GM18505 (cell line): ENCODE results near the gene HMX1.

Experiments
- ATAC-seq: cut with Tn5 transposase; IDR thresholded peaks from one replicate; pipeline ENCODE4 v1.9.1; 2021; ENCODE audit not compliant: unreplicated experiment
- POLR2A ChIP-seq: IDR thresholded peaks from 4 replicates; pipeline ENCODE4 v1.6.1; 2011; ENCODE audit warnings: borderline replicate concordance; ENCODE audit not compliant: insufficient read depth, insufficient read length; ENCODE audit errors: extremely low read depth

HMX1 gene

DNA sequence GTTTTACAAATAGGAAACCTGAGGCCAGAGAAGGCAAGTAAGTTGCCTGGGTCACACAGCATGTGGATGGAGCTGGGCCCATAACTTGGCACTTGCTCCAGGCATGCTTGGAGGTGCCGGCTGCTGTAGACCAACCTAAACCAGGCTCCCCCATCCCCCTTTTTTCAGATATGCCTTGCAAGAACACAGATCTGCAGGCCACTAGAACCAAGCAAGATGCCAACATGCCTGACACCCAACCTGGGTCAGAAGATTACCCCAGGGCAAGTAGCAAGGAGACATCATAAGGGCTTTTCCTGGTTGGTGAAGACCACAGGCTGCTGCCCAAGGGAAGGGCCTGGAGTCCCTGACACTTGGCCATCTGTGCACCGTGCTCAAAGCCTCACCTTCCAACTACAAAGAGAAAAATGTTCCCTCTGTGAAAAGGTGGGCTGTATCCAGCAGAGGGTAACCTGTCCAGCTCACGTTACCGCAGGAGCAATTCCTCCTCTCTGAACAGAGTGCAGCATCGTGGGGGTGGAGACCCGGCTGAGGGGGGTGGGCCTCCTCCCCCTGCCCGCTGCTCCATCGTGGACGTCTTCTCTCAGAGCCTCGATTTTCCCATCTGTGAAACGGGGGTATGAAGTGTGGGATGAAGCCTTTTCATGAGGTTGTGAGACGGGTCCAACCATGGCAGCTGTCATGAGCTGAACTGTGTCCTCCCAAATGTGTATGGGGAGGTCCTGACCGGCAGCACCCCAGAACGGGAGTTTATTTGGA, 23.0 kb downstream of the HMX1 start:
- no peak for TF ChIP-seq POLR2A
- no peak for ATAC-seq

DNA sequence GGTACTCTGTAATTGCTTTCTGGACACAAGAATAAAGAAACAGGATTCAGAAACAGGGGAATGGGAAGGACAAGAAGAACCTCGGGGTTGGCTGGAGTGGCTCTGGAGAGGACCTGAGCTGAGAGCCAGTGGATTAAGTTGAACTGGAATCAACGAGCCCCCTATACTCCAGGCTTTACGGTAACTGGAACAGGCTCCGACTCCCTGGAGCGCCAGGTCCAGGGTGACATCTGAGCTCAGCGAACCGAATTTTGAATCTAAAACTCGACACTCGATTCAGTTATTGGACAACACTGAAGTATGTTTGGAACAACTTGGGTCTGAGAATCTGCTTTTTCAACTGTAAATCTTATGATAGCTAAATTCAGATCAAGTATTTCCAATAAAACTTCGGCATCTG, 23.9 kb downstream of the HMX1 start:
- no peak for TF ChIP-seq POLR2A
- ATAC-seq: no peak

DNA sequence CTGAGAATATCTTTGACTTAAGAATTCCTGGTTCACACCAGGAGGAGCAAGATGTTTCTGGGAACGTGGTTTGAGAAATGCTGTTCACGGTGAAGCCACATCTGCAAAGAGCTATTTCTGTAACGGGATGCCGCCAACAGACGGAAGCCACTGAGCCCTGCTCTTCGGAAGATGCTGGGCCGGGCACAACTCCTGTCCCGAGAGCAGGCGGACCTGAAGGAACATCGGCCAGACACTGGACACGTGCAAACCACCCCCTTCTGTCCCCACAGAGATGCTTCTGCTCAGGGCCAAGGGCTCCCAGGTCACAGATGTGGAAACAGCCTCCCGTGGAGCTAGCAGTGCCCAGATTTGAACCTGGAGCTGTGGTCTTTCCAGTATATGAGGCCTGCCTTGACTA, 24.3 kb downstream of the HMX1 start:
- no peak for ATAC-seq

DNA sequence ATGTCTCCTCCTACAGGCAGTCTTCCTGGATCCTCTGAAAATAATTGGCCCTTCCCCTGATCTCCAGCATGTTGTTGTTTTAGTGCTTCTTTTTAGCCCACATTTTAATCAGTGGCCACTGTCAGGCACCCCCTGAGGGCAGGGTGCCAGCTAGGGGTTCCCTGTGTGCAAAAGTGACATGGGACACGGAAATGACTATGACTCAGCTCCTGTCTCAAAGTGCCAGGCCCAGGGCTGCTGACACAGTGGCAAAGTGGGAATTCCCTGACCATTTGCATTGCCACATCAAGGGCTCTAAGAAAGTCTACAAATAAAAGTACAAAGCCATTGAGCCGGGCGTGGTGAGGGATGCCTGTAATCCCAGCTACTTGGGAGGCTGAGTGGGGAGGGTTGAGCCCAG, 24.8 kb downstream of the HMX1 start:
- TF ChIP-seq POLR2A: no peak
- no peak for ATAC-seq

More for the DNA sequence above, 24.3 kb downstream of the HMX1 start:
- TF ChIP-seq POLR2A: no peak

DNA sequence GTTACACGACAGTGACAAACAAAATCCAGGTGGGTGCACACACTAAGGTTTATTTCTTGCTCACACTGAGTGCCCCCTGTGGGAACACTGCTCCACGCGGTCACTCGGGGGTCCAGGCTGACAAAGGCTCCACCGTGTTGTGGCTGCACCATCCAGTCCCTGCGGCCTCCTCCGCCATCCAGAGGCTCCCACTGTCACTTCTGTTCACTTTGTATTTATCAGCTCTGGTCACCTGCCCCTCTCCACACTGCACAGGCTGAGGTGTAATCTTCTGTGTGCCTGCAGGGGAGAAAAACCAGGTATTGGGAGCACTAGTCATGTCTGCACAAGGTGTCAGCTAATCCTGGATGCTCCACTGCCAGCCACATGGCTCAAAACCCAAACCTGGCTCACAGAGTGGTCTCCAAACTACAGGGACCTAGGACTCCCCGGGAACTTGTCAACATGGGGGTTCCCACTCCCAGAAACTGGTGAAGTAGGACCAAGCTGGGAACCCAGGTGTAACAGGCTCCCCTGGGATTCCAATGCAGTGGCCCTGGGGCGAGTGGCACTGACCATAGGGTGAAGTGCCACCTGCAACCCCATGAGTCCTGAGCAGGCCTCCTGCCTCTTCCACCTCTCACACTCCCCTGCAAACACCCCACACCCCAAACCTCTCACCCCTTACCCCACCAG, 25.5 kb downstream of the HMX1 start:
- ATAC-seq: no peak

DNA sequence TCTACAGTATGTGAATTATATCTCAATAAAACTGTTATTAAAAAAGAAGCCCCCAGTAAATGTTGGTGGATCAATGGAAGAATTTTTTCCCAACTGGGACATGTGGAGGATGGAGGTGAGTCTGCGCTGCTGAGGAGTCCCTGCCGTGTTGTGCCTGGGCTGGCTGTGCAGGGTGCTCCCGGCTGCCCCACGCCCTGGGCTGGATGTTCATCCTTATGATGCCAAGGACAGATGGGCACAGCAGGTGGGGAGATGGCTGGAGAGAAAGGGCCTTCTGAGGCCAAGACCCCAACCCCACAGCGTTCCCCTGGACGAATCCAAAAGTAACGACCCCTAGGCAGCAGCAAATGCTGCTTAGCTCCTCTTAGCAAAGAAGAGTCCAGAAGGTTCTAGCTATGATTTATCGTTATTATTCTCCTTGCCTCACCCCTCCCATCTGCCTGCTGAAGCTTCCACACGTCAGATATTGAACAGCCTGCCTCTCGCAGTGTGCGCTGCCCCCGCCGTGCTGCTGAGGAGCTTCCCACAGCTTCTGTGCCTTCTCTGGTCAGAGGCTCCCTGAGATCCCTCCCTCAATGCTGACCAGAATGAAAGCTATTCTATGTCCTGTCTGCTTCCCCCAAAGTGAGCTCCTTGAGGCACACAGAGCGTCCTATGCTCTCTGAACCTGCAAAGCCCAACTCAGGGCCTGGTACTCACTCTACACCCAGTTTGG, 26.5 kb downstream of the HMX1 start:
- no peak for ATAC-seq
- TF ChIP-seq POLR2A: no peak

More for the DNA sequence above, 25.5 kb downstream of the HMX1 start:
- TF ChIP-seq POLR2A: no peak

DNA sequence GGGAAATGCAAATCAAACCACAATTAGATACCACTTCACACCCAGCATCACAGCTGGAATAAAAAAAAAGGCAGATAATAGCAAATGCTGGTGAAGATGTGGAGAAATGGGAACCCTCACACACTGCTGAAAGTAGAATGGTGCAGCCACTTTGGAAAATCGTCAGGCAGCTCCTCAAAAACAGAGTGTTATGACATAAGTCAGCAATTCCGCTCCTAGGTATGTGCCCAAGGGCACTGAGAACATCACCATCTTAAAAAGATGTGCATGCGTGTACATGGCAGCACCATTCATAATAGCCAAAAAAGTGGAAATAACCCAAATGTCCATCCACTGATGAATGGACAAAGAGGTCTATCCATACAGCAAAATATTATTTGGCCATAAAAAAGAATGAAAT, 28.0 kb downstream of the HMX1 start:
- no peak for ATAC-seq
- no peak for TF ChIP-seq POLR2A

DNA sequence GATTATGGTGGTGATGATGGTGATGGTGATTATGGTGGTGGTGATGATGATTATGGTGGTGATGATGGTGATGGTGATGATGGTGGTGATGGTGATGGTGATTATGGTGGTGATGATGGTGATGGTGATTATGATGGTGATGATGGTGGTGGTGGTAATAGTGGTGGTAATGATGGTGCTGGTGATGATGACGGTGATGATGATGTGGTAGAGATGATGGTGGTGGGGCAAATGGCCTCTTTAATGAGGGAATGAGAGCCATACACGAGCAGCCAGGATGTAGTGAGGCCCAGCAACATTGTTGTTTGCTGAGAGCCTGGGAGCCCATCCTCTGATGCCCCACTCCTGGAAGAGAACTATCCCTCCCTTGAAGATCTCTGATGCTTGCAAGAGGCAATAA, 29.0 kb downstream of the HMX1 start:
- ATAC-seq: no peak

DNA sequence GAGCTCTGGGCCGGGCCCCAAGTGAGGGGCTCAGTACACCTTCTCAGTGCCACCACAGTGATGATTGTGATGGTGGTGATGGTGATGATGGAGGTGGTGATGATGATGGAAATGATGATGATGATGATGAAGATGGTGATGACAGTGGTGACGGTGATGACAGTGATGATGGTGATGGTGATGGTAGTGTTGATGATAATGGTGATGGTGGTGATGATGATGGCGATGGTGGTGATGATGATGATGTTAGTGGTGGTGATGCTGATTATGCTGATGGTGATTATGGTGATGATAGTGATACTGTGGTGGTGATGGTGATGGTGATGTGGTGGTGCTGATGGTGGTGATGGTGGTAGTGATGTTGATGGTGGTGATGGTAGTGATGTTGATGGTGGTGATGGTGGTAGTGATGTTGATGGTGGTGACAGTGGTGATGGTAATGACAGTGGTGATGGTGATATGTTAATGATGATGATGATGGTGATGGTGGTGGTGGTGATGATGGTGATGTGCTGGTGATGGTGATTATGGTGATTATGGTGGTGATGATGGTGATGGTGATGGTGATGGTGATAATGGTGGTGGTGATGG, 29.9 kb downstream of the HMX1 start:
- ATAC-seq: no peak
- no peak for TF ChIP-seq POLR2A

More for the DNA sequence above, 29.0 kb downstream of the HMX1 start:
- no peak for TF ChIP-seq POLR2A

DNA sequence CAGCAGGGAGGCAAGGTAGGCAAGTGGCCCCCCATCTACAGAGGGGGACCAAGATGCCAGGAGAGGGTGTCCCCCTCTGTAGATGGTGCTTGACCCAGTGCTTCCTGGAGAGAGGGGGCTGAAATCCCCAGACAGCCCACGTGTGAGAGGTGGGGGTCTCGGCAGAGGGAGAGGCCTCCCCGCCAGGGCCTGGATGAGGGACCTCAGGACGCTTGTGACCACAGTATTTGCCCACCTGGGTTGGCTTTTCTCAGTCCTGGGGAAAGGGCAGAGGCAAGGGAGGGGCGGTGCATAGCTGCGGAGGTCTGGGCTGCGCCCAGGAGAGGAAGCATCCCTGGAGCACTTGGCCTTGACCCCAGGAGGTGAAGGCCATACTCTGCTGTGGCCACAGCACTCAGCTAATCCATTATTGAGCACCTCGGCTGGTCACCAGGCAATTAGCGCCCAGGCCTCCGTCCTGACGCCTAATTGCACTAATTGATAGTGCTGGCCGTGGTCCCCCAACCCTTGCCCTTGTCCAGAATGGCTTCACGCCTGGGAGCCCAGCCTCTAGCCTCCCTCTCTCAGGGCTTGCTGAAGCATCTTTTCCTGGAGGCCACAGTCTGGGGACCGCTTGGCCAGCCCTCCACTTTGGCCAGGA, 30.7 kb downstream of the HMX1 start:
- TF ChIP-seq POLR2A: no peak
- ATAC-seq: no peak

DNA sequence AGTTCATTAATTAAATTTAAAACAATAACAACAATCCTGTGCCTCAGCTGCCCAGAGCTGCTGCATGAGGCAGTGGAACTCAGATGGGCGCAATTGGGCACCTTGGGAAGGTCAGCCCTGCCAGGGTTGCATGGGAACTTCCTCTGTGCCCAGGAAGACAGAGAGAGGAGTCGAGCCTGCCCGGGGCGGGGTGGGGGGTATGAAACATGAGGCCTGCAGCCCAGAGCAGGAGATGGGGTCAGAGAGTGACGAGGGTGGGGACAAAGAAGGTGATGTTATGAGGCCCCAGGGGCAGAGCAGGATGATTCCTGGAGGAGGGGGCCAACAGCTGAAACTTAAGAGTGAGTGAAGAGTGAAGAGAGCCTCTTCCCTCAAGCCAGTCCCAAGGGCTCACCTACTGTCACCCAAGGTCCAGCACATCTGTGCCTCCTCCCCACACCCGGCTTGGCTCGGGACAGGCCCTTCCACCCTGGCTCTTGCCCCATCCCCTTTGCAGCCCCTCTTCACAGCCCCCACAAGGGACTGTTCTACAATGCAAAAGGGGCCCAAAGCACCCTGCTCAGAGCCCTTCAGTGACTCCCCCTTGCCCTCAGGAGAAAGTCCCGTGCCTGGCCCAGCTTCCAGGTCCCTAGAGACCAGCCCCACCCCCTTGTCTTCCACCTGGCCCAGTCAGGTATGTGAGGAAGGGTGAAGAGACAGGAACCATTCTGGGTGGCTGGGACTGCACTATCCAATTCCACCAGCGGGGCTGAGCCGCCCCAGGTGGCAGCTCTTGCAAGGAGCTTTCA, 31.4 kb downstream of the HMX1 start:
- TF ChIP-seq POLR2A: no peak
- ATAC-seq: no peak

DNA sequence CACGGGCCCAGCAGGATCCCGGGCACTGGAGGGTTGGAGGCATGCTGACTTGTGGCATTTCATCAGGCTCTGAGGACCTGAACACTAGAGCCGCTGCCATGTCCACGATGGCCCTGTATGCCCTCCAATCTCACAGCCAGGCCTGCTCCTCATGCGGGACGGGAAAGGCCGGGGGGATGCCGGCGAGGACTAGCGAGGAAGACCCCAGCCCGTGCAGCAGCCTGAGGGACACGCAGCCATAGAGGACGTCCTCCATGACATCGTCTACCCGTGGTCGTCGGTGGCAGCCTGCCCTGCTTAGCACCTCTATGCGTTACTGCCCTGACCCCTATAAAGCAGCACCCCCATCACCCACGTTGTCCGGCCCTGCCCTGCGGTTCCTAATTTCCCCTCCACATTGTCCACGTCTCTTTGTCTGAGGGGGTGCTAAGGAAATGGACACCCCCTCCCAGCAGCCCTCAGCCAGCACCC, 32.6 kb downstream of the HMX1 start:
- no peak for ATAC-seq
- TF ChIP-seq POLR2A: no peak
